K562 (cell line): ENCODE results near the gene STK16. TPM values are rescaled to one million over a fixed set of nuclear protein-coding genes. Genes with fewer than 3 reads are reported as not detected.

Experiments used
- ATAC-seq: fragments of 200-7000 bp; cut with Tn5 transposase; 3 replicates; pipeline ENCODE4 v1.9.1; 2020; ENCODE audit warnings: moderate library complexity
- BruUV-seq: library from RNA; stranded (reverse); fragments of 400-500 nt; replicated peaks from 2 replicates; lab custom pipeline; 2021; lab: Mats Ljungman, UMichigan
- CTCF ChIA-PET: fragments of 300-600 bp; formaldehyde crosslinking; extraction: SDS; loops from one replicate; lab custom pipeline; 2021; ENCODE audit warnings: low intra/inter-chr PET ratio; lab: Yijun Ruan, JAX
- POLR2A ChIA-PET: fragments of 300-600, 350-650 bp; sonication (Branson Sonifier 250); formaldehyde crosslinking; extraction: SDS; loops from one replicate; lab custom pipeline; 2021; ENCODE audit warnings: antibody characterized with exemption, inconsistent platforms; lab: Yijun Ruan, JAX
- DNase-seq, 4 experiments: peaks; one replicate each; pipeline versions ENCODE4 v3.0.0 to v3.0.0-alpha.2; 2011 to 2018; ENCODE audit warnings: low spot score in 3 of 4, mixed read lengths in 3 of 4; ENCODE audit errors: extremely low read depth in 1 of 4
- FAIRE-seq: peaks from 2 replicates; lab custom pipeline; 2011; peaks lifted over from hg19 to GRCh38; lab: Jason Lieb, UNC
- H2AFZ ChIP-seq: 2 replicates; pipeline ENCODE4 v1.6.0; 2011; ENCODE audit warnings: low read depth, low read length, control low read depth, inconsistent platforms
- H3K27ac ChIP-seq: fragments of 200-600 bp; 3 replicates; pipeline ENCODE4 v1.8.0; 2011; ENCODE audit warnings: low read depth, mild to moderate bottlenecking, control low read depth, inconsistent platforms, low read length, moderate library complexity, mixed read lengths; ENCODE audit errors: extremely low read depth
- H3K27me3 ChIP-seq, 2 experiments: fragments of 300-600 bp in 1 of 2; 2 replicates in 1 of 2; 3 replicates in 1 of 2; pipeline versions ENCODE4 v1.6.0 to v1.8.0; 2011; ENCODE audit warnings: inconsistent platforms in 2 of 2, low read length in 2 of 2, mild to moderate bottlenecking in 1 of 2, mixed read lengths in 1 of 2, moderate library complexity in 1 of 2; ENCODE audit not compliant: control insufficient read depth in 2 of 2, insufficient read depth in 2 of 2
- H3K36me3 ChIP-seq: fragments of 300-600 bp; 3 replicates; pipeline ENCODE4 v1.8.0; 2011; ENCODE audit warnings: mild to moderate bottlenecking, low read length, inconsistent platforms; ENCODE audit not compliant: control insufficient read depth, insufficient read depth
- H3K4me1 ChIP-seq, 2 experiments: fragments of 200-600 bp in 1 of 2; replicated peaks in 1 of 2; 2 replicates in 1 of 2; 3 replicates in 1 of 2; pipeline versions ENCODE4 v1.5.1 to v1.8.0; 2011; ENCODE audit warnings: inconsistent platforms in 2 of 2, low read length in 2 of 2, mild to moderate bottlenecking in 1 of 2, mixed read lengths in 1 of 2, moderate library complexity in 1 of 2; ENCODE audit not compliant: control insufficient read depth in 2 of 2, insufficient read depth in 2 of 2
- H3K4me2 ChIP-seq: 2 replicates; pipeline ENCODE4 v1.6.1; 2011; ENCODE audit warnings: low read length, control low read depth, inconsistent platforms, mixed read lengths; ENCODE audit not compliant: insufficient read depth
- H3K4me3 ChIP-seq: fragments of 200-600 bp; sonication (generic), shearing (Covaris generic); 2 replicates; pipeline ENCODE4 v1.5.1; 2016; ENCODE audit warnings: control low read depth, inconsistent platforms
- H3K79me2 ChIP-seq: fragments of 200-600 bp; 3 replicates; pipeline ENCODE4 v1.8.0; 2011; ENCODE audit warnings: low read length, inconsistent platforms; ENCODE audit not compliant: control insufficient read depth, insufficient read depth
- H3K9ac ChIP-seq, 2 experiments: 2 replicates each; pipeline versions ENCODE4 v1.6.0 to v1.6.1; 2011; ENCODE audit warnings: low read depth in 2 of 2, low read length in 2 of 2, control low read depth in 1 of 2, inconsistent platforms in 1 of 2, mild to moderate bottlenecking in 1 of 2, mixed read lengths in 1 of 2; ENCODE audit not compliant: insufficient read depth in 1 of 2
- H3K9me1 ChIP-seq: one replicate; pipeline ENCODE4 v1.6.0; 2011; ENCODE audit warnings: inconsistent platforms, mild to moderate bottlenecking, low read length, moderate library complexity; ENCODE audit not compliant: control insufficient read depth, insufficient read depth
- H3K9me3 ChIP-seq: replicated peaks from 2 replicates; pipeline ENCODE4 v1.5.1; 2011; ENCODE audit warnings: low read depth, low read length, inconsistent platforms; ENCODE audit not compliant: control insufficient read depth, insufficient read depth
- H4K20me1 ChIP-seq: replicated peaks from 2 replicates; pipeline ENCODE4 v1.6.1; 2011; ENCODE audit warnings: low read length, inconsistent platforms, mixed read lengths; ENCODE audit not compliant: control insufficient read depth, insufficient read depth
- DPF2 ChIP-seq: fragments of 450-650 bp; IDR thresholded peaks from 2 replicates; pipeline ENCODE4 v1.6.1; 2016
- E2F1 ChIP-seq: sonication (generic); formaldehyde crosslinking; IDR thresholded peaks from 2 replicates; pipeline ENCODE4 v1.8.1; 2023; ENCODE audit warnings: mild to moderate bottlenecking, missing genetic modification reagents, moderate library complexity
- FUS ChIP-seq: fragments of 200-400 bp; formaldehyde crosslinking; optimal IDR thresholded peaks from 2 replicates; pipeline ENCODE3; 2017; ENCODE audit warnings: low read depth, low read length
- LARP7 ChIP-seq: fragments of 450-650 bp; IDR thresholded peaks from 2 replicates; pipeline ENCODE4 v1.6.1; 2016
- MTA1 ChIP-seq: fragments of 450-650 bp; IDR thresholded peaks from 2 replicates; pipeline ENCODE4 v1.6.1; 2017; ENCODE audit warnings: borderline replicate concordance
- POLR2G ChIP-seq: fragments of 200-400 bp; formaldehyde crosslinking; IDR thresholded peaks from 2 replicates; pipeline ENCODE4 v1.6.1; 2017; ENCODE audit warnings: low read depth, mild to moderate bottlenecking, antibody characterized with exemption, low read length, moderate library complexity
- PYGO2 ChIP-seq: fragments of 450-650 bp; IDR thresholded peaks from 2 replicates; pipeline ENCODE4 v1.6.1; 2016; ENCODE audit warnings: mild to moderate bottlenecking, missing genetic modification characterization, moderate library complexity, missing compliant biosample characterization
- TAF15 ChIP-seq: fragments of 200-400 bp; formaldehyde crosslinking; IDR thresholded peaks from 2 replicates; pipeline ENCODE4 v1.6.1; 2017; ENCODE audit warnings: mild to moderate bottlenecking, low read depth, low read length, moderate library complexity
- ZBTB49 ChIP-seq: sonication (generic); formaldehyde crosslinking; IDR thresholded peaks from 2 replicates; pipeline ENCODE4 v1.8.0; 2022; ENCODE audit warnings: missing genetic modification reagents, mild to moderate bottlenecking, borderline replicate concordance
- ZFP30 ChIP-seq: fragments of 250-450 bp; sonication (Bioruptor Pico); IDR thresholded peaks from 2 replicates; pipeline ENCODE4 v1.8.0; 2022; ENCODE audit warnings: moderate library complexity, mild to moderate bottlenecking, inconsistent platforms, borderline replicate concordance
- ZKSCAN1 ChIP-seq: fragments of 150-350 bp; IDR thresholded peaks from 2 replicates; pipeline ENCODE4 v1.6.1; 2016; ENCODE audit warnings: low read depth, low read length
- ZNF263 ChIP-seq: sonication (generic); formaldehyde crosslinking; IDR thresholded peaks from 2 replicates; pipeline ENCODE4 v1.8.0; 2022; ENCODE audit warnings: mild to moderate bottlenecking, missing genetic modification reagents, borderline replicate concordance
- ZNF311 ChIP-seq: fragments of 250-450 bp; sonication (Bioruptor Pico); IDR thresholded peaks from 2 replicates; pipeline ENCODE4 v1.4.0; 2020; ENCODE audit warnings: mild to moderate bottlenecking, moderate library complexity
- ZNF507 ChIP-seq: conservative IDR thresholded peaks from 2 replicates; pipeline ENCODE4 v1.6.1; 2017; ENCODE audit warnings: missing genetic modification characterization, missing compliant biosample characterization
- ZNF561 ChIP-seq: fragments of 450-650 bp; formaldehyde crosslinking; conservative IDR thresholded peaks from 2 replicates; pipeline ENCODE4 v1.4.0; 2020; ENCODE audit warnings: mild to moderate bottlenecking, moderate library complexity
- ZNF699 ChIP-seq: fragments of 250-450 bp; sonication (Bioruptor Pico); IDR thresholded peaks from 2 replicates; pipeline ENCODE4 v1.8.0; 2021; ENCODE audit warnings: mild to moderate bottlenecking, moderate library complexity; ENCODE audit not compliant: insufficient replicate concordance
- WGBS: fragments of 100-300 bp; shearing (Covaris generic); methylation state at CpG from one replicate; pipeline ENCODE4 v1.1.6; 2016; ENCODE audit warnings: low coverage, mixed read lengths; ENCODE audit not compliant: insufficient coverage; ENCODE audit errors: missing lambda C conversion rate; 5-methylcytosine and 5-hydroxymethylcytosine counted together
- in situ Hi-C: fragments of 300-500 bp; cut with MboI; formaldehyde crosslinking; loops from 4 replicates; pipeline ENCODE4 v1.15.0; 2018; ENCODE audit warnings: inconsistent platforms, mixed read lengths
- intact Hi-C: fragments of 100-400 bp; cut with micrococcal nuclease; formaldehyde crosslinking; loops from 2 replicates; pipeline ENCODE4 v1.14.2; 2022
- polyA plus RNA-seq, 8 experiments: library from polyadenylated mRNA; depleted of rRNA in 4 of 8; stranded (reverse) in 5 of 8; unstranded in 3 of 8; fragments of >200 nt; fragmentation: Nextera tagmentation in 2 of 8; fragmentation: Illumina TruSeq in 1 of 8; extraction: Ambion mirVana in 2 of 8; extraction: Trizol in 1 of 8; gene quantifications; 2 replicates each; pipeline versions ENCODE4 v1.2.1 to v1.2.3, GENCODE V29; 2011 to 2014; ENCODE audit warnings: inconsistent platforms in 1 of 8, missing spikeins in 1 of 8
- total RNA-seq, 7 experiments: library from RNA; depleted of rRNA in 6 of 7; stranded (reverse); fragments of >200 nt in 6 of 7; fragmentation: Illumina TruSeq in 2 of 7; extraction: Trizol in 2 of 7; gene quantifications; 2 replicates each; pipeline versions ENCODE4 v1.2.1 to v1.2.3, GENCODE V29; 2011 to 2021; ENCODE audit warnings: low replicate concordance in 1 of 7

Gene STK16
- total and polyA plus RNA-seq, 9 of the 15 experiments (the other 6 are each of a cell fraction or from before 2014, with no cell fraction given): 5.4 to 36.2 (median 17.8) TPM

GRCh38 chr2:219272995-219273394 lies 27.7 kb downstream of the STK16 start (continued):
- TF ChIP-seq ZFP30: no peak
- TF ChIP-seq TAF15: no peak
- TF ChIP-seq POLR2G: no peak
- no peak for TF ChIP-seq ZBTB49 (CRISPR knock-in tag)
- TF ChIP-seq ZNF311 (CRISPR knock-in tag): no peak
- 0 out of 2 replicates have a peak, but pooled peaks have one; percentile 18 for TF ChIP-seq DPF2
- no peak for TF ChIP-seq ZKSCAN1
- no peak for TF ChIP-seq MTA1
- TF ChIP-seq PYGO2 (tag): no peak
- TF ChIP-seq, all 486 proteins: peak for 8

GRCh38 chr2:219273937-219274336 lies 28.7 kb downstream of the STK16 start:
- Histone ChIP-seq H3K36me3 (no peaks in the 10 kb centered on the region), H3K4me1 (peaks cover 17 to 20% of the 10 kb centered on the region in 2 experiments), H3K9me1 (no peaks in the 10 kb centered on the region), H3K27me3 (no peaks in the 10 kb centered on the region), H4K20me1 (no peaks in the 10 kb centered on the region), H3K4me2 (no peak overlapping the region), H3K9me3 (no peaks in the 10 kb centered on the region), H3K9ac (peak overlapping the region in 1 of 2 experiments; percentile 68; a peak in 1 of 4 replicates), H3K4me3 (no peak overlapping the region), H2AFZ (no peak overlapping the region), H3K79me2 (no peaks in the 10 kb centered on the region), H3K27ac (no peak overlapping the region)
- ATAC-seq: no peak
- DNase-seq: no peak
- BruUV-seq: no TSS peak
- intact Hi-C loops (no loop called here), in situ Hi-C loops (no loop called here)
- no peak for FAIRE-seq
- WGBS: 58% methylated on average over 3 of the region's 3 CpGs
- ChIA-PET POLR2A (interaction anchor here (0.7 to 1.1 kb wide), 5 partner anchors 13 to 26 kb away, joined by 3 to 7 read pairs (median 4); partner anchors contain the start of genes TUBA4A and TUBA4B), CTCF (no interaction called here)
- TF ChIP-seq FUS (no peak), LARP7 (no peak), E2F1 (CRISPR knock-in tag) (no peak), ZNF561 (CRISPR knock-in tag) (no peak), ZNF699 (no peak), ZNF507 (tag) (no peak), ZNF263 (CRISPR knock-in tag) (no peak)
